ENCODE measurements around the gene AAGAB. TPM values are rescaled to one million over a fixed set of nuclear protein-coding genes. Genes with fewer than 3 reads are reported as not detected.

The AAGAB gene
- total RNA-seq, 2 donors from 2014 or later: 57.6 to 58.3 TPM

DNA sequence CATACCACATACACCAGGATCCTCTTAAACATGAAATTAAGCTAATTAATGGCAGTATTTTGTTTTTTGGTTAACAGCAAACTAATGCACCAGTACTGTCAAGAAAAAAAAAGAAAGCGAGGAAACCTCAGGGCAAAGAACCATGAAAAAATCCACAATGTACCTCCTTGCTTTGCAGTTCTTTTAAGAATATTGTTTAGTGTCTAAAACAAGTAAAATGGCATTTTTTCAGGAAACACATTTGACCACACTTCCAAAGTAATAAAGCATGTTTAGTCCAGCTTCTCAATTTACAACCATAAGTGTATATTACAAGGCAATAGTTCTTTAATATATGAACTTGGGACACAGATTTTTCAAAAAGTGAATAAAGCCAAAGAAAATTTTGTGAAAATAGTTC, 26.6 kb downstream of the AAGAB start:
- no peak for TF ChIP-seq CTCF (IDR thresholded peaks at IDR 0.05)
- Histone ChIP-seq H3K4me3 (no peak overlapping the region), H3K36me3 (no peaks in the 10 kb centered on the region), H3K4me1 (no peaks in the 10 kb centered on the region), H3K9me3 (no peaks in the 10 kb centered on the region), H3K27ac (no peak overlapping the region), H3K27me3 (no peaks in the 10 kb centered on the region), H3K9ac (ENCODE audit: low read depth in 2 of 2, low read length in 2 of 2) (no peak overlapping the region)
- intact Hi-C loops (cut with DNase I): no loop called here
- DNase-seq: no peak

- H3K27me3 ChIP-seq: no peaks in the 10 kb centered on the region
- no peak for DNase-seq
- intact Hi-C loops (cut with DNase I): no loop called here
- H3K9me3 ChIP-seq: no peaks in the 10 kb centered on the region
- no peak overlapping the region for H3K27ac ChIP-seq
- no peak overlapping the region for H3K9ac ChIP-seq (ENCODE audit: low read depth in 2 of 2, low read length in 2 of 2)
- no peaks in the 10 kb centered on the region for H3K4me1 ChIP-seq
- TF ChIP-seq CTCF (IDR thresholded peaks at IDR 0.05): no peak
- H3K36me3 ChIP-seq: no peaks in the 10 kb centered on the region
- no peak overlapping the region for H3K4me3 ChIP-seq
These were observed 27.0 kb downstream of the AAGAB start for GRCh38 chr15:67227431-67227830.

GRCh38 chr15:67225336-67225735, 29.1 kb downstream of the AAGAB start:
- Histone ChIP-seq H3K9me3 (no peaks in the 10 kb centered on the region), H3K9ac (ENCODE audit: low read depth in 2 of 2, low read length in 2 of 2) (no peak overlapping the region), H3K36me3 (no peaks in the 10 kb centered on the region), H3K27me3 (no peaks in the 10 kb centered on the region), H3K4me3 (no peak overlapping the region), H3K4me1 (no peaks in the 10 kb centered on the region), H3K27ac (peak overlapping the region; percentile 29)
- no peak for TF ChIP-seq CTCF (IDR thresholded peaks at IDR 0.05)
- intact Hi-C loops (cut with DNase I): no loop called here
- DNase-seq: no peak

- Histone ChIP-seq H3K9ac (ENCODE audit: low read depth in 2 of 2, low read length in 2 of 2) (no peak overlapping the region), H3K4me1 (no peaks in the 10 kb centered on the region), H3K27me3 (no peaks in the 10 kb centered on the region), H3K9me3 (no peaks in the 10 kb centered on the region), H3K27ac (peak overlapping the region; percentile 29), H3K36me3 (no peaks in the 10 kb centered on the region), H3K4me3 (no peak overlapping the region)
- no peak for TF ChIP-seq CTCF (IDR thresholded peaks at IDR 0.05)
- intact Hi-C loops (cut with DNase I): no loop called here
- DNase-seq: peak; percentile 43
These were observed 29.6 kb downstream of the AAGAB start for GRCh38 chr15:67224889-67225288.

DNA sequence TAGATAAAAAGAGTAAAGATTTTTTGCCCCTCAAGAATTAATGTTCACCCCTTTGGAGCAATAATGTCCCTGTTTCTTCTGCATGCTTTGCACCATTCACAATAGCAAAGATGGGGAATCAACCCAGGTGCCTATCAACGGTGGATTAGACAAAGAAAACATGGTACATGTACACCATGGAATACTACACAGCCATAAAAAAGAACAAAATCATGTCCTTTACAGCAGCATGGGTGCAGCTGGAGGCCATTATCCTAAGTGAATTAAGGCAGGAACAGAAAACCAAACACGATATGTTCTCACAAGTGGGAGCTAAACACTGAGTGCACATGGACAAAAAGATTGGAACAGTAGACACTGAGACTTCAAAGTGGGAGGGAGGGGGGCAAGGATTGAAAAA, 35.2 kb downstream of the AAGAB start:
- intact Hi-C loops (cut with DNase I): no loop called here
- H3K4me1 ChIP-seq: no peaks in the 10 kb centered on the region
- no peak for TF ChIP-seq CTCF (IDR thresholded peaks at IDR 0.05)
- no peak overlapping the region for H3K9ac ChIP-seq (ENCODE audit: low read depth in 2 of 2, low read length in 2 of 2)
- no peak for DNase-seq
- no peak overlapping the region for H3K4me3 ChIP-seq
- H3K9me3 ChIP-seq: no peaks in the 10 kb centered on the region
- no peaks in the 10 kb centered on the region for H3K27me3 ChIP-seq
- no peaks in the 10 kb centered on the region for H3K36me3 ChIP-seq
- no peak overlapping the region for H3K27ac ChIP-seq

DNA sequence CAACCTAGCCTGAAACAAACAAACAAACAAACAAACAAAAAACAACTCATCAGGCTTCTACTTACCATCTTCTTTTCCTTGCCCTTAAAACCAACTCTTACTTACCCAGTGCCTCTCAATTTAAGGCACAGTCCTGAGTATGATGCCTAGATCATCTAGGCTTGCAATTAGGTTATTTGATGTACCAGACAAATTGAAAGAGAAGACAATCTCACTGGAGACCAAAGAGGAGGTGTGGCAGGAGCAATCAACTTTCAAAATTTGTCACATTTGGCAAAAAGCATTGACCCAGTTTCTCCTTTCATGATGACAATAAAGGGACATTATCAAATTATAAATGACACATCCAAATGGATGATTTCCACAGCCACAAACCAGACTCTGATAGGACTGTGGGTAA, 36.0 kb downstream of the AAGAB start:
- Histone ChIP-seq H3K4me3 (no peak overlapping the region), H3K4me1 (no peaks in the 10 kb centered on the region), H3K27ac (no peak overlapping the region), H3K36me3 (no peaks in the 10 kb centered on the region), H3K9ac (ENCODE audit: low read depth in 2 of 2, low read length in 2 of 2) (no peak overlapping the region), H3K27me3 (no peaks in the 10 kb centered on the region), H3K9me3 (no peaks in the 10 kb centered on the region)
- intact Hi-C loops (cut with DNase I): no loop called here
- no peak for TF ChIP-seq CTCF (IDR thresholded peaks at IDR 0.05)
- no peak for DNase-seq
